Activated naive CD4-positive, alpha-beta T cell treated with anti-CD3 and anti-CD28 coated beads, Interleukin-2, amount 50 U/mL, for 24 hours (primary cell): ENCODE data around the gene CD300H.

Experiments
- H3K27ac Mint-ChIP-seq: one replicate; pipeline ENCODE4 v1.8.0; 2021; ENCODE audit warnings: mild to moderate bottlenecking, mixed read lengths
- H3K27me3 Mint-ChIP-seq: one replicate; pipeline ENCODE4 v1.8.0; 2021; ENCODE audit warnings: mixed read lengths
- H3K36me3 Mint-ChIP-seq: one replicate; pipeline ENCODE4 v1.8.0; 2021; ENCODE audit warnings: mixed read lengths
- H3K4me1 Mint-ChIP-seq: one replicate; pipeline ENCODE4 v1.8.0; 2021; ENCODE audit warnings: mixed read lengths
- H3K4me3 Mint-ChIP-seq: one replicate; pipeline ENCODE4 v1.8.0; 2021; ENCODE audit warnings: mild to moderate bottlenecking, mixed read lengths
- H3K9me3 Mint-ChIP-seq: one replicate; pipeline ENCODE4 v1.8.0; 2021; ENCODE audit warnings: mixed read lengths

CD300H gene

DNA sequence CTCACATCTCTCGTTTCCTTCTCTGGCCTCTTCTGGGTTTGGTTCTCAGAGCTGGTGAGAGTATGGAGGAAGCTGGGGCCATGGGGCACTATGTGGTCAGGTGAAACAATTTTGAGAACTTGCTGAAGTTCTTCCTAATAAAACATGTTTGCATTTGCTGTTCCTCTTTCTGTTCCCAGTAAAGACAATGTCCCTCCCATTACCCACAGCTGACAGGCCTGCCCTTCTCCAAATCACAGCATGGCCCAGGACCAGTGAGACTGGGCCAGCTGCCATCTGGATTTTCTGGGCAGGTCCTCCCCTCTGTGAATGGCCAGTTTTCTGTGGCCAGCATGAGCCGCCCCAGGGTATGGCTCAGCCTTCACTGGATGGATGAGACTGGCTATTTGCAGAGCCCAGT is at the start of gene CD300H:
Gene CD300H, minus strand, starts transcription at position 113 of the 400 bp plus-strand sequence.
- Mint-ChIP-seq H3K4me3 (no peak within 1 kb of the TSS), H3K9me3 (no peaks in the 10 kb centered on the region), H3K36me3 (no peaks in the 10 kb centered on the region), H3K4me1 (no peaks in the 10 kb centered on the region), H3K27ac (no peak within 1 kb of the TSS), H3K27me3 (peaks cover 11% of the 10 kb centered on the region)

DNA sequence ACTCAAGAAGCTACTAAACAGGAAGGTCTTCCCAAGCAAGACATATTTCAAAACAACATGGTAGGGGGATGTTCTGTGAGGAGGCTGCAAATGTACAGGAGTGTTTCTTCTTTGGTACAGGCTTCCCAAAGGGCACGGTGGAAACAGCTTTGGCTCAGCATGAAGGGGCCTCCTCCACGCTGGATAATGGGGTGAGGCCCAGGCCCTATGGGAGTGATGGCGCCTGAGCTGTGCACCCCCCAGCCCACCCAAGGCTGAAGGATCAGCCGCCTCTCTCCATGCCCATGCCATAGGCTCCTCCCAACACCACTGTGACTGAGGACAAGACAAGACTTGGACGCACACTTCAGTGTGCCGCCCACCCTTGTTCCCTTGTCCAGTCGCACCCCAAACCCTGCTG is 49.4 kb upstream of the CD300H start:
- H3K27me3 Mint-ChIP-seq = peaks cover 11% of the 10 kb centered on the region
- no peaks in the 10 kb centered on the region for H3K4me1 Mint-ChIP-seq
- no peaks in the 10 kb centered on the region for H3K36me3 Mint-ChIP-seq
- H3K4me3 Mint-ChIP-seq = no peak overlapping the region
- H3K9me3 Mint-ChIP-seq = no peaks in the 10 kb centered on the region
- H3K27ac Mint-ChIP-seq = no peak overlapping the region

DNA sequence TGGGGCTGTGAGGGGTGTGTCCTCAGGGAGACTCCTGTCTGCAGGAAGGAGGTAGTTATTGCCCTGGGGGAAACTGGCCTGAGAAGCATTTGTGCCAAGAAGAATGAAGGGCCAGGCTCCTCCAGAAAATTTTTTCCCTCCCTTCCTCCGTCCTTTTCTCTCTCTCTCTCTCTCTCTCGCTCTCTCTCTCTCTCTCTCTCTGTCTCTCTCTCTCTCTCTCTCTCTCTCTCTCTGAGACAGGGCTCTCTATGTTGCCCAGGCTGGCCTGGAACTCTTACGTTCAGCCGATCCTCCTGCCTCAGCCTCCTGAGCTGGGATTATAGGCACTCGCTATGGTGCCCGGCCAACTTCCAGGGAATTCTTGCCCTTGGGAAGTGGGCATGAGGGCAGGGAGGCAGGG is 44.7 kb upstream of the CD300H start:
- no peak overlapping the region for H3K27ac Mint-ChIP-seq
- H3K9me3 Mint-ChIP-seq = no peaks in the 10 kb centered on the region
- no peaks in the 10 kb centered on the region for H3K4me1 Mint-ChIP-seq
- no peaks in the 10 kb centered on the region for H3K36me3 Mint-ChIP-seq
- H3K27me3 Mint-ChIP-seq = peaks cover 4% of the 10 kb centered on the region
- H3K4me3 Mint-ChIP-seq = no peak overlapping the region

DNA sequence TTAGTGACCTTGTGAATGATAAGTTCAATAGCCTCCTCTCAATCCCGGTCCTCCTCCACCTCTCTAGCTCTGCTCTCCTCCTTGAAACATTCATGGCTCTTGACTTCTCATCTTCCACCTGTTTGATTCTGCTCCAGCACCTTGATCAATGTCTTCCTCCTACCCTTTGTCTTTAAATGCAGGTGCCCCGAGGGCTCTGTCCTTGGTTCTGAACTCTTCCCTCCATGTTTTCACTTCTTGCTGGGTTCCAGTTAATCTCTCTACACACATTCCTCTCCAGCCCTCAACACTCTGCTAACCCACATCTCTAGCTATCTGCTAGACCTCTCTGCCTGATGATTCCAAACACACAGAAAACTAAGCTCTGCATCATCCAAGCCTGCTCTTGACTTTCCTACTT is 42.8 kb upstream of the CD300H start:
- H3K27ac Mint-ChIP-seq = no peak overlapping the region
- no peaks in the 10 kb centered on the region for H3K4me1 Mint-ChIP-seq
- no peaks in the 10 kb centered on the region for H3K36me3 Mint-ChIP-seq

DNA sequence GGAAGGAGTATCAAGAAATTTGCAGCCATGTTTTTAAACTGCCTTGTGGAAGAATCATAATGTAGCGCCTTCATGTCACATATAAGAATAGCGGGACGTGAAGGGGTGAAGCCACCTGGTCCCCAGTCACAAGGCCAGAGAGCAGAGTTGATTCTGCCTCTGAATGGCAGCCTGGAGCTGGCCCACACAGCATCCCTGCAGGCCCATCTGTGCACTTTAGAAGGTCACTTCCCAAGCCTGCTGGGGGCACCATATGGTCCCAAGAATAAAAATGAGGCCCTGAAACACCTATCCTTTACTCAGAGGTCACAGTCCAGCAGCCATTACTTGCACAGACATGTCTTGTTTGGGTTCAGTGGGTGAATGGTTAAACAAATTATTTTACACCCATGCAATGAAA is 41.2 kb upstream of the CD300H start:
- Mint-ChIP-seq H3K27me3 (peaks cover 4% of the 10 kb centered on the region), H3K9me3 (no peaks in the 10 kb centered on the region), H3K27ac (no peak overlapping the region), H3K36me3 (no peaks in the 10 kb centered on the region), H3K4me1 (peaks cover 2% of the 10 kb centered on the region), H3K4me3 (no peak overlapping the region)

More for the DNA sequence above, 42.8 kb upstream of the CD300H start:
- Mint-ChIP-seq H3K27me3 (peaks cover 4% of the 10 kb centered on the region), H3K4me3 (no peak overlapping the region), H3K9me3 (no peaks in the 10 kb centered on the region)

DNA sequence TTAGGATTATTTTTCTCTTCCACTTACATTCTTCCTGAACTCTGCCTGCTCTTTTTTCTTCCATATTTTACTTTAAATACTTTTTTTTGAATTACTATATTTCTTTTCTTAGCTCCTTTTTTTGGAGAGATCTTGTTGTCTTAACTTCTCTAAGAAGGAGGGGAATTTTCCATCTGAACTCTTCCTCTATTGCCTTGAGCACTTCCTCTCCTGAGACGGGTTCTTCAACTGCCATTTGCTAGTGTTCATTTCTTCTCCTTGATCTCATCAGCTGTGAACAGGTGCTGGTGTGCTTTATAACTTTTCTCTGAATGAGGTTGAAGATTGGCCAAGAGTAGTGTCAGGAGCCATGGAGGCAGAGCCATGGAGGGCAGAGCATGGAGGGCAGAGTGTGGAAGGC is 39.9 kb upstream of the CD300H start:
- Mint-ChIP-seq H3K27ac (peak overlapping the region; percentile 3), H3K4me1 (peaks cover 11% of the 10 kb centered on the region), H3K27me3 (peaks cover 4% of the 10 kb centered on the region), H3K4me3 (no peak overlapping the region), H3K36me3 (no peaks in the 10 kb centered on the region), H3K9me3 (no peaks in the 10 kb centered on the region)

DNA sequence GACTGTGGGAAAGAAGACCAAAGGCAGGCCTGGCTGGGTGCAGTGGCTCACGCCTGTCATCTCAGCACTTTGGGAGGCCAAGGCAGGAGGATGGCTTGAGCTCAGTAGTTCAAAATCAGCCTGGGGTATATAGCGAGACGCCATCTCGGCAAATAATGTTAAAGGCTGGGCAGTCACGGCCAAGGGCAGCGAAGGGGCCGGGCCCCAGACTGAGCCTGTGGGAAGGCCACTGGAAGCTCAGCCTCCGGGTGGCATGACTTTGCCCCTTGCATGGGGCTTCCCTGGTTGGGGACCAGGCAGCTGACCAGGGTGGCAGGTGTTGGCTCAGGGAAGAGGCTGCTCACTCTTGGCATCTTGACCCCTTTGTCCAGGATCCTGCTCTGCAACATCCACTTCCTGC is 38.7 kb upstream of the CD300H start:
- peaks cover 13% of the 10 kb centered on the region for H3K4me1 Mint-ChIP-seq
- H3K27ac Mint-ChIP-seq = no peak overlapping the region
- no peaks in the 10 kb centered on the region for H3K36me3 Mint-ChIP-seq
- H3K4me3 Mint-ChIP-seq = no peak overlapping the region
- H3K27me3 Mint-ChIP-seq = peaks cover 4% of the 10 kb centered on the region
- no peaks in the 10 kb centered on the region for H3K9me3 Mint-ChIP-seq

DNA sequence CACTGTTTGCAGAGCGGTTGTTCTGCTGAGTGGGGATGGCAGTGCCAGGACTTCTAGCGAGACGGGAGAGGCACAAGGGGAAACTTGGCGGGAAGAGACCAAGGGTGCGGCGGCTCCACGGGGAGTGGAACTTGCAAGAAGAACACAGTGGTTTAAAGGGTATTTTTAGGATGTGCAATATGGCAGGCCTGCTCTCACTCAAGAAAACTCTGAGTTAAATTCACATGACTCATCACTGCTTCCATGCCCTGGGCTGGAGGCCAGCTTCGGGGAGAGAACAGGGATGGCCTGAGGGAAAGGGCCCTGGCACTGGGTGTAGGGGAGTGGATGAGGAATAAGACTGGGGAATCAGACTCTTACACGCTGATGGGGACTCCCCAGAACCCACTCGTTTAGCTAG is 38.1 kb upstream of the CD300H start:
- peaks cover 4% of the 10 kb centered on the region for H3K27me3 Mint-ChIP-seq
- H3K36me3 Mint-ChIP-seq = no peaks in the 10 kb centered on the region
- no peak overlapping the region for H3K4me3 Mint-ChIP-seq
- peaks cover 13% of the 10 kb centered on the region for H3K4me1 Mint-ChIP-seq
- no peak overlapping the region for H3K27ac Mint-ChIP-seq
- H3K9me3 Mint-ChIP-seq = no peaks in the 10 kb centered on the region

DNA sequence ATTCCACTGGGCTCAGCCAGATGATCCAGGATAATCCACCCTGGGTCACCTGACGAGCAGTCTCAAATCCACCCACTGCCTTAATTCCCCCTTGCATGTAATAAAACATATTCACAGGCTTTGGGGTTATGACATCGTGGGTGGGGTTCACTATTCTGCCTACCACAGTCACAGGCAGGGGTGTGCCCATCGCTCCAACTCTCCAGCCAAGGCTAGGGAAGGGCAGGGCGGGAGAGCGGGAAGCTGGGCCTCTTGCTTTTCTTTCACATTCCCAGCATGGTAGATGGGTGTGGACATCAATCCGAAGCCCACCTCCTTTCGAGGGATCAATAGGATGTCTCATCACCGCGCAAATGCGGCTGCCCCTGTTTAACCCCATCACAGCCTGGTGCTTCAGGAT is 37.5 kb upstream of the CD300H start:
- Mint-ChIP-seq H3K9me3 (no peaks in the 10 kb centered on the region), H3K27ac (no peak overlapping the region), H3K4me3 (no peak overlapping the region)

DNA sequence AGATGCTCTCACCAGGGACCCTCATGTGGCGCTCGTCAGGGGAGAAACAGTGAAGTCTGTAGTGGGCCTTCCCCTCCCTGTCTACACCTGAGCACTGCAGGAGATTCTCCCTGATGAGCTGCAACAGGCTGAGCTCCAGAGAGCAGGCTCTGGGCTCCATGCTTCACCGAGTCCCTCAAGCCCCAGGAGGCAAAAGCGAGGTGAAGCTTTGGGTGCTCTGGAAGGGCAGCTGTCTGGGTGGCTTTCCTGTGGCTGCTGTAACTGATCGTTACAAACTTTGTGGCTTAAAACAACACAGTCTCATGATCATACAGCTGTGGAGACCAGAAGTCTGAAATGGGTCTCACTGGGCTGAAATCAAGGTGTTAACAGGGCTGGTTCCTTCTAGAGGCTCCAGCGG is 36.9 kb upstream of the CD300H start:
- Mint-ChIP-seq H3K36me3 (no peaks in the 10 kb centered on the region), H3K27me3 (peaks cover 6% of the 10 kb centered on the region), H3K27ac (no peak overlapping the region), H3K9me3 (no peaks in the 10 kb centered on the region), H3K4me1 (peaks cover 19% of the 10 kb centered on the region), H3K4me3 (no peak overlapping the region)

More for the DNA sequence above, 37.5 kb upstream of the CD300H start:
- H3K4me1 Mint-ChIP-seq = peaks cover 14% of the 10 kb centered on the region
- H3K36me3 Mint-ChIP-seq = no peaks in the 10 kb centered on the region
- peaks cover 4% of the 10 kb centered on the region for H3K27me3 Mint-ChIP-seq

DNA sequence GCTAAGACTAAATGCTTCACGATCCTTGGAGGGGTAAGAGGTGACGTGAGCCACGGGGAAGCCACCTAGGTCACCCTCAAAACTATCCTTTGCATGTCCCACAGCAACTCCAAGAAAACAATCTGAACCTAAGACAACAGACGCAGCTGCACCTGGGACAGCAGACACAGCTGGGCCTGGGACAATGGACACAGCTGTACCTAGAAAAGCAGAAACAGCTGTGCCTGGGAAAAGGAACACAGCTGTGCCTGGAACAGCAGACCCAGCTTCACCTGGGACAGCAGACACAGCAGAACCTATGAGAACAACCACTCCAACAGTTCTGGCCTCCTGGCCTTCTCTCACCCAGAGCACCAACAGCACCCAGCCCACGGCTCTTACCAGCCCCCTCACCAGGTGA is 36.4 kb upstream of the CD300H start:
- Mint-ChIP-seq H3K4me1 (peaks cover 24% of the 10 kb centered on the region), H3K27me3 (peaks cover 6% of the 10 kb centered on the region), H3K4me3 (no peak overlapping the region), H3K9me3 (no peaks in the 10 kb centered on the region), H3K36me3 (no peaks in the 10 kb centered on the region), H3K27ac (no peak overlapping the region)

DNA sequence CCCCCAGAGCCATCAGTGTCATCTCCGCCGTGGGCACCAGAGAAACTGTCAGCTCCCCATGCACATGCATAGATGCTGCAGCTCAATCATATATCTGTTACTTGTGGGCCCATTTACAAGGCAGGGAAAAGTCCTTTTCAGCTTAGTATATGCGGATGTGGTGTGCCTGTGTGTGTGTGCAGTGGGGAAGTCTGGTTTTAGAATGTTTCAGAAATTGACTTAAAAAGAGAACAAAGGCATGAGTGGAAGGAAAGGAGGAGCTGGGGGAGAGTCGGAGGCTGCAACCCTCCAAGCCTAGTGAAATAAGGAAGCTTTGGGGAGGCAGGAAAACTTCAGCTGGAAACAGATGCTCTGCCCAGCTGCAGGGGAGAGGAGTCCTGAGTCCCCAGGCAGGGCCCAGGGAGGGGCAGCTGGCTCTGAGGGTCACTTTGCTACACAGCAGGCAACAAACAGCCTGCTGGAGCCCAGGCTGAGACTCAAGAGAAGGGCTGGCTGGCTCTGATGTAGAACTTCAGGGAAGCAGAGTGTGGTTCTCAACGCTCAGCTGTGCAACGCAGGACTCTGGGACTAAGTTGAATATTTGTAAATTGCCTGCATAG is 35.8 kb upstream of the CD300H start:
- no peaks in the 10 kb centered on the region for H3K9me3 Mint-ChIP-seq
- H3K27me3 Mint-ChIP-seq = peaks cover 6% of the 10 kb centered on the region
- peak overlapping the region; percentile 2 for H3K27ac Mint-ChIP-seq
- H3K4me1 Mint-ChIP-seq = peaks cover 29% of the 10 kb centered on the region
- H3K4me3 Mint-ChIP-seq = no peak overlapping the region
- no peaks in the 10 kb centered on the region for H3K36me3 Mint-ChIP-seq

DNA sequence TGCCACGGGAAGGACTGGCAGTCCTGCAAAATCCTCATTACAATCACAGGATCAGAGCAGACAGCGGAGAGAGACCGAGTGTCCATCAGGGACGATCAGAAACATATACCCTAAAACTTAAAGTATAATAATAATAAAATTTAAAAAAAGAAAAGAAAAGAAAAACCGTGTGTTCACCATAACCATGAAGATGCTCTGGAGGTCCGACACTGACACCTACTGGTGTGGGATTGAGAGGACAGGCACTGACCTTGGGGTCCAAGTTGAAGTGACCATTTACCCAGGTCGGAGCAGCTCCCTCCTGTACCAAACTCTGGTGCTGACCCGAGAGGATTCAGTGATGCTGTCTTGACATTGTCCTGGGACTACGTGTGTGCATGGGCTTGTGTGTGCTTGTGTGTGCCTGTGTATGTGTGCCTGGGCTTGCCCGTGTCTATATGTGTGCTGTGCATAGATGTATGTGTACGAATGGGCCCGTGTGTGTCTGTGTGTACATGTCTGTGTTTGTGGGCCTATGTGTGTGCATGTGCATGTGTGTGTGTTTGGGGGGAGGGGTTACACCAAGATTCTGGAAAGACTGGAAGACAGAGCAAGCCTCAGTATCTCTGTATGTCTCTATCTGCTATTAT is 34.7 kb upstream of the CD300H start:
- Mint-ChIP-seq H3K27ac (no peak overlapping the region), H3K4me3 (no peak overlapping the region), H3K27me3 (peaks cover 4% of the 10 kb centered on the region), H3K4me1 (peaks cover 29% of the 10 kb centered on the region), H3K9me3 (no peaks in the 10 kb centered on the region), H3K36me3 (no peaks in the 10 kb centered on the region)

DNA sequence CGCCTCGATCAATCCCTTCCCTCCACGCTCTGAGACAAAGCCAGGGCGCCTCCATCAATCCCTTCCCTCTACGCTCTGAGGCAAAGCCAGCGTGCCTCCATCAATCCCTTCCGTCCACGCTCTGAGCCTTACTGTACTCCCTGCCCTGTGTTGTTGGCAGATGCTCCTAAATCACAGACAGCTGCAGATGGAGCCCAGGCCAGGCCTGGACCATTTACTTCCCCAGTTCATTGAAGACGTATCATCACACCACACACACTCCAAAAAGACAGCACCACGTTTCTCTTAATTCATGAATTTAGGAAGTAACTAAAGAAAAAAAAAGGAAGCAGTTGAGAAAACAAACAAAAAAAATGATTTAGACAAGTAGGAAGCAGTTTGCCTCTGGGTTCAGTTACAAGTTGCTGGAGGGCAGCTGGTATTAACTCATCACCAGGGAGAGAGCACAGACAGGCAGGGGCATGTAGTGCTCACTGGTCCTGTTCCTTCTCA is 32.2 kb upstream of the CD300H start:
- H3K9me3 Mint-ChIP-seq = no peaks in the 10 kb centered on the region
- peaks cover 2% of the 10 kb centered on the region for H3K27me3 Mint-ChIP-seq
- peak overlapping the region; percentile 33 for H3K27ac Mint-ChIP-seq
- no peak overlapping the region for H3K4me3 Mint-ChIP-seq
- H3K36me3 Mint-ChIP-seq = no peaks in the 10 kb centered on the region
- peaks cover 29% of the 10 kb centered on the region for H3K4me1 Mint-ChIP-seq

DNA sequence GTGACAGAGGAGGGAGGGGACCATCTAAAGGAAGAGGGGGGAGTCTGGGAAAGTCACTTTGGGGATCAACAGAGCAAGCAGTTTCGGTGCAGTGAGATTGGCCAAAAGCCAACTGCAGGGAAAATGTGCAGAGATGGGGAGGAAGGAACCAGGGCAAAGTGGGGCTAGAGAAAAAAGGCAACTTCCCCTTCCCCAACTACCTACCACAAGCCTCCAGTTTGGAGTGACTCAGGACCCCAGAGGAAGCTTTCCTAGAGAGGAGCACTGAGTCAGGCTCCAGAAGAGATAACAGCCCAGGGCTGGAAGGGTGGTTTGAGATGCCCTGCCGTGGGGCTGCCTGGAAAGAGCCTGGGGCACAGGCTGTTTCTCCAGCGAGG is 31.7 kb upstream of the CD300H start:
- no peaks in the 10 kb centered on the region for H3K36me3 Mint-ChIP-seq
- no peaks in the 10 kb centered on the region for H3K9me3 Mint-ChIP-seq
- peaks cover 2% of the 10 kb centered on the region for H3K27me3 Mint-ChIP-seq
- no peak overlapping the region for H3K4me3 Mint-ChIP-seq
- no peak overlapping the region for H3K27ac Mint-ChIP-seq
- peaks cover 29% of the 10 kb centered on the region for H3K4me1 Mint-ChIP-seq

DNA sequence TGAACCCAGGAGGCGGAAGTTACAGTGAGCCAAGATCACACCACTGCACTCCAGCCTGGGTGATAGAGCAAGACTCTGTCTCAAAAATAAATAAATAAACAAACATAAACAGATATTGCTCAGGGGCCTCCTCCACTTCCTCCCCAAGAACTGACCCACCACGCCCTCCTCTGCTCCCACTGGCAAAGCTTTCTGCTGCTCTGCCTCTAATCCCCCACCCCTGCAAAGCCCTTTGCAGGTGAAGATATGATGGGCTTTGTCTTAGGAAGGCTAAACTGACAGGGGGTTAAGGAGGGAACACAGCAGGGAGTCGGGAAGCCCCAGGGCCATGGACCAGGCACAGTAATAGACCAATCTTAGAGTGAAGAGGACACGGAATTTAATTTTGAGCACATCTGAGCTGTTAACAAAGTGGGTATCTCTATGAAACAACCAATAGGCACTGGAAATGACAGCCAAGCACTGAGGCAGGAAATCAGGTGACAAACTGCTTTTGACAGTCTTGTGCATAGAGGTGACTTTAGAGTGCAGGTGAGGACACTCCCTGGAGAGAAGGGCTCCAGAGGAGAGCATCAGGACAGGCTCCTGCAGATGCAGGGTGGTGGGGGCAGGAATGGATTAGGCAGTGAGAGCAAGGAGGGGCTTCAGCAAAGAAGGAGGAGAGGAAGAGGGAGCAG is 31.2 kb upstream of the CD300H start:
- Mint-ChIP-seq H3K27ac (peak overlapping the region; percentile 8), H3K36me3 (no peaks in the 10 kb centered on the region), H3K4me1 (peaks cover 27% of the 10 kb centered on the region), H3K27me3 (peaks cover 2% of the 10 kb centered on the region), H3K4me3 (peak overlapping the region; percentile 26), H3K9me3 (no peaks in the 10 kb centered on the region)
